Umbilical cord (tissue), 2 donors: Measurements from ENCODE around the gene SLC9A5. TPM values are rescaled to one million over a fixed set of nuclear protein-coding genes. Genes with fewer than 3 reads are reported as not detected.

Experiments used
- DNase-seq: peaks from one replicate; pipeline ENCODE4 v3.0.0-alpha.2; 2015; ENCODE audit warnings: low spot score
- total RNA-seq: library from RNA; depleted of rRNA; stranded (reverse); fragments of >200 nt; gene quantifications from one replicate; pipeline ENCODE4 v1.2.3, GENCODE V29; 2014; ENCODE audit warnings: low replicate concordance; ENCODE audit not compliant: insufficient read depth

SLC9A5 gene
- total RNA-seq, 1 donor from 2014 or later = 1.2 TPM

DNA sequence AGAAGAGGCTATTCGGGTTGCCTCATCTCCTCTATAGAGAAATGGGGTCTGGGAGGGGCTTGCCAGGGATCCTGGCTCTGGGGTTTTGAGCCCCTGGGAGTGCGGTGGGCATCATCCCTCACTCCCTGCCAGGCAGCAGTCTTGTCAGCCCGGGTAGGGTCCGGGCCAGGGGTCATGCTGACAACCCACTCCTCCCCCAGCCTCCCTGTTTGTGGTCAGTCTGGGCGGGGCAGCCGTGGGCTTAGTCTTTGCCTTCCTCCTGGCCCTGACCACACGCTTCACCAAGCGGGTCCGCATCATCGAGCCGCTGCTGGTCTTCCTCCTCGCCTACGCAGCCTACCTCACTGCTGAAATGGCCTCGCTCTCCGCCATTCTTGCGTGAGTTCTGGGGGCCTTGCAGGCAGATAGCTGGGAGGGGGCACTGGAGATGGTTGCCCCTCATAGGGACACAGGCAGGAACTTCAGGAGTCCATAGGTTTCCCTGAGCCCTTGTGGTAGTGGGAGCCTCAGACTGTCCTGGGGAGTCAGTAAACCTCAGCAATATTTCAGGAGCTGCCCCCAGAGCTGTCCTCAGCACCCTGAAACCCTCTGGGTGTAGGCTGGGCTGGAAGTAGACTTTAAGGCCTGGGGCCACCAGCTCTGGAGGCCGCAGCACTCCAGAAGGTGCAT is 6.9 kb downstream of the SLC9A5 start:
- DNase-seq = no peak

DNA sequence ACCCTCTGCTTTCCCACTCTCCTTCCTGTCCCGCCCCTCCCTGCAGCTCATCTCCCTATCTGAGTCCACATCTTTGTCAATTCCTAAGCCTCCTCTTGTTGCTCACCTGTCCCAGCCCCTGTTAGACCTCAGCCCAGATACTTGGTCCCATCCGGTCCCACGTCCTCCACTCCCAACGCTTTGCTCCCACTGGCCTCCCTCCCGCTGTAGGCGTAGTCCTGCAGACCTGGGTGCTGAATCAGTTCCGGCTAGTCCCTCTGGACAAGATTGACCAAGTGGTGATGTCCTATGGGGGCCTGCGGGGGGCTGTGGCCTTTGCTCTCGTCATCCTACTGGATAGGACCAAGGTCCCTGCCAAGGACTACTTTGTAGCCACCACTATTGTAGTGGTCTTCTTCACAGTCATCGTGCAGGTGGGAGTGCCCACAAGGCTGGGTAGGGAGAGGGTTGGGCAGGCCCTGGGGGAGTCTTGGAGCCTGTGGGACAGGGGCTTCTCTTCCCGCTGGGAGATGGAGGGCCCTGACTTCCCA is 8.0 kb downstream of the SLC9A5 start:
- DNase-seq = no peak

DNA sequence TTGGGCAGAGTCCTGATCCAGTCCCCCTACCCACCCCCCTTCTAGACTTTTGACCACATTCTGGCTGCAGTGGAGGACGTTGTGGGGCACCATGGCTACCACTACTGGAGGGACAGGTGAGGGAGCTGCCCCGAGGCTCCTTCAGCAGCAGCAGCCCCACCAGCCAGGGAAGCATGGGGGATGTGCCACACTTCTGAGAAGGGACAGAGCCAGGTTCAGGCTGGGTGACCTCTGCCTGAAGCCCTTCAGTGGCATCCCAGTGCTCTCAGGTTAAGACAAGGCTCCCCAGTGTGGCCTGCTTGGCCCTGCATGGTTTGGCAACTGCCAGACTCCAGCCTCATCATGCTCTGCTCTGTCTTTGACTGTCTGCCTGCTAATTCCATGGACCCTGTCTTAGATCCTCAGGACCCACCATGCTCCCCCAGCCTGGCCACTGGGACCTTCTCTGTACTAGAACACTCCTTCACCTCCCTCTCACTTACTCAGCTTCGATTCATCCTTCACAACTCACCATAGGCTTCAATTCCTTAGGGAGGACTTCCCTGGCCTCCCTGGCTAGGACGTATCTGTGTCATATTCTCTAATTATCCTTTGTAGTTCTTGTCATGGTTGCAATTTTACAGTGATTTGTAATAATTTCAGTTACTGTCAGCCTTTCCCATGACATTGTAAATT is 8.8 kb downstream of the SLC9A5 start:
- DNase-seq = no peak

DNA sequence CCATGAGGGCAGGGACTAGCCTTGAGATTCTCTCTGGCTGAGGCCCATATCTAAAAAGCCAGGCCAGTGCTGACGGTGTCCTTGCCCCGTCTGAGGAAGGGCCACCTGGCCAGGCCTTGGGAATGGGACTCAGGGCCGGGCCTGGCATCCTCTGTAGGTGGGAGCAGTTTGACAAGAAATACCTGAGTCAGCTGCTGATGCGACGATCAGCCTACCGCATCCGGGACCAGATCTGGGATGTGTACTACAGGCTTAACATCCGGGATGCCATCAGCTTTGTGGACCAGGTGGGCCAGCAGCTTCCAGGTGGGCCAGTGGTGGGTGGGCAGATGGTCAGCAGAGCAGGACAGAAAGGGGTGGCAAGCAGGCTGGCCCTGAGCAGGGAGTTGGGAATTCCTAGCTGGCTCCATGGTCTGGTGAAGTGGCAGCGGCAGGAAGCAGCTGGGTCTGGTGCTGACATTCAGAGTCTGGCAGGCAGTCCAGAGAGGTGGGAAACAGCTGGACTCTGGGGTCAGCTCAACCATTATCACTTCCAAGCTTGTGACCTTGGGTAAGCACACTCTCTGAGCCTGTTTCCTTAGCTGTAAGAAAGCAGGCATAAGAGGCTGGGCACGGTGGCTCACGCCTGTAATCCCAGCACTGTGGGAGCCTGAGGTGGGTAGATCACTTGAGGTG is 9.5 kb downstream of the SLC9A5 start:
- no peak for DNase-seq

DNA sequence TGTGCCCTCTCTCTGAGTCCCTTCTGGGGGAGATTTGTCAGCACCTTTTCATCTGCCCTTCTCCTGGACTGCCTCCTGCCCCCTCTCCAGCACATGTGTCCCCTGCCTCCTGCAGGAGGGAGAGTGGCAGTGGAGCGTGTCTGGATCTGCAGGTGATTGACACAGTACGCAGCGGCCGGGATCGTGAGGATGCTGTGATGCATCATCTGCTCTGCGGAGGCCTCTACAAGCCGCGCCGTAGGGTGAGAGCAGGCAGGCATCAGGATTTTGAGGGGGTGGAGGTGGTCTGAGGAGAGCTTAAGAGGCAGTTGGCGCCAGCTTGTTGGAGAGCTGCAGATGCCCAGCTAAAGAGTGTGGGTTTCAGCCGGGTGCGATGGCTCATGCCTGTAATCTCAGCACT is 10.9 kb downstream of the SLC9A5 start:
- no peak for DNase-seq

DNA sequence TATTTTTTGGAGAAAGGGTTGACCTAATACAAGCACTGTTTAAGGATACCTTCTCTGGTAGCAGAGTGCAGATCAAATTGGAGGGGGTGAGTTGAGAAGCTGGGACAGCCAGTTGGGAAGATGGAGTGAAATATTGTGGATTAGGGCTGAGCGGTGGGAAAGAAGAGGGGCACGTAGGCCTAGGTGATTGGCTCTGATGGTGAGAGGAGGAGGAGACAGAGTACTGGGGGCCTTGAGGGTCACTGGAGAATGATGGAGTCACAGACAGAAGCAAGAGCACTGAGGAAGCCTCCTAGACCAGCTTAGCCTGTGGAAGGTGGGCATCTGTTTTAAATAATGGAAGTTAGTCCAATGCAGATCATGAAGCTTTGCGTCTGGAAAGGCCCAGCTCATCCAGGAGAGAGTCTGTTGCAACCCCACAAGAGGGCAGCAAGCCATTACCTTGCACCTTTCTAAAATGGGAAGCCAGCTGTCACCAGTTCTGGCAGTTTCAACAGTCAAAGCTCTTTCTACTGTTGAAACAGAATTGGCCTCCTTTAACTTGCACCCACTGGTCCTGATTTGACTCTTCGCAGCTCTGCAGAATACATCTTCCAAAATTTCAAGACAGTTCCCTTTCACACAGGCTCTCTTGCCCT is 11.8 kb downstream of the SLC9A5 start:
- DNase-seq = peak; percentile 58

DNA sequence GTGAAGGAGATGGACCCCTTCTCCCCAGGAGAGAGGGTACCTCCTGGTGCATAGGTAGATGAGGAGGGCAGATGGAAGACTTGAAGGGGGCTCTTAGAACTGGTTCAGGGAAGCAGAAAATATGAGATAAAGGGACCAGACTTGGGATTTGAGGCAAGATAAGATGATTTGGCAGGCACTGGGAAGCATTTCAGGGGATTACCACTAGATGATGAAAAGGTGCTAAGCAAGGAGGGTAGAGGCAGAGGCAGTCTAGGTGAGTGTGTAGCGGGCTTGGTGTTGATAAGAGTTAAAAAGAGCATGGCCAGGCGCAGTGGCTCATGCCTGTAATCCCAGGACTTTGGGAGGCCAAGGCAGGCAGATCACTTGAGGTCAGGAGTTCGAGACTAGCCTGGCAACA is 14.4 kb downstream of the SLC9A5 start:
- DNase-seq = no peak

DNA sequence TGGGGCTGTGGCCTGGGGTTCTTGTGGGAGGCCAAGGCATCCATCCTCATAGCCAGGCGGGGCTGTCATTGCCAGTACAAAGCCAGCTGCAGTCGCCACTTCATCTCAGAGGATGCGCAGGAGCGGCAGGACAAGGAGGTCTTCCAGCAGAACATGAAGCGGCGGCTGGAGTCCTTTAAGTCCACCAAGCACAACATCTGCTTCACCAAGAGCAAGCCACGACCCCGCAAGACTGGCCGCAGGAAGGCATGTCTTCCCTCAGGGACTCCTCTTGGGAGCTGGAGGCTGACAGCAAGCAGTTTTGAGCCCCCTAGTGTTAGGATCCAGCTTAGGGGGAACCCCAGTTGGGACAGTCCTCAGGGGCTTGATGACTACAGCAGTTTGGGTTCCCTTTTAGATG is 15.5 kb downstream of the SLC9A5 start:
- no peak for DNase-seq

DNA sequence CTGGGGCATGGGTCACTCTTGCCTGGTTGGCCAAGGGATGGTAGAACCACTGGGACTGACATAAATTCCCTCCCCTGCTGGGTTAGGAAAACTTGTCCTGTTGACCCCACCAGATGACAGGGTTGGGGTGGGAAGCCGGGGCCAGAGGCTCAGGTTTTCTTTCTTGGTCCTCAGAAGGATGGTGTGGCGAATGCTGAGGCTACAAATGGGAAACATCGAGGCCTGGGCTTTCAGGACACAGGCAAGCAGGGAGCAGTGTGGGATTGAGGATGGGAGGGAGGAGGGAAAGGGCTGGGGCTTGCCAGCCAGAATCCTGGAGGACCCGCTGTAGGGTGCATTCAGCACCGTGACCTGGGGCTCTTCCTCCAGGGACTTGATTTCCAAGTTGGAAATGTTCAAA is 16.1 kb downstream of the SLC9A5 start:
- DNase-seq = no peak

DNA sequence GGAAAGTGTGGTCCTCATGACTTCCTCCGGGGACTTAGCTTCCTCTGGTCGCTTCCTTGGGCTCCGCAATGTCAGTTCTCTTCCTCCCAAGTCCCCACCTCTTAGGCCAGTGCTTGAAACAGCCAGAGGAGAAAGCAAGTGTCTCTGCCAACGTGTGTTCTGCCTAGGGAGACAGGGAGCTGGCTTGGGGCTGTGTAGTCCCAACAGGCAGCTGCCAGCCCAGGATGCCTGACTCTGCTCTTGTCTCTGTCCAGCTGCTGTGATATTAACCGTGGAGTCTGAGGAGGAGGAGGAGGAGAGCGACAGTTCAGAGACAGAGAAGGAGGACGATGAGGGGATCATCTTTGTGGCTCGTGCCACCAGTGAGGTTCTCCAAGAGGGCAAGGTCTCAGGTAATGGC is 17.1 kb downstream of the SLC9A5 start:
- DNase-seq = no peak

DNA sequence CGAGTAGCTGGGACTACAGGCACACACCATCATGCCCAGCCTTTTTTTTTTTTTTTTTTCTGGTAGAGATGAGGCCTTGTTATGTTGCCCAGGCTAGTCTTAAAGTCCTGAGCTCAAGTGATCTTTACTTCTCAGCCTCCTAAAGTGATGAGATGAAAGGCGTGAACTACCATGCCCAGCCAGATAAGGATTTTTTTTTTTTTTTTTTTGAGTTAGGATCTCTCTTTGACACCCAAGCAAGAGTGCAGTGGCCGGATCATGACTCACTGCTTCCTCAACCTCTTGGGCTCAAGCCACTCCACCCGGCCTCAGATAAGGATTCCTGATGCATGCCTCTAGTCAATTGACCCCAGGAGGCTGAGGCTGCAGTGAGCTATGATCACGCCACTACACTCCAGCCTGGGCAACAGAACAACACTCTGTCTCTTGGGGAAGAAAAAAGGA is 19.4 kb downstream of the SLC9A5 start:
- peak; percentile 92 for DNase-seq

DNA sequence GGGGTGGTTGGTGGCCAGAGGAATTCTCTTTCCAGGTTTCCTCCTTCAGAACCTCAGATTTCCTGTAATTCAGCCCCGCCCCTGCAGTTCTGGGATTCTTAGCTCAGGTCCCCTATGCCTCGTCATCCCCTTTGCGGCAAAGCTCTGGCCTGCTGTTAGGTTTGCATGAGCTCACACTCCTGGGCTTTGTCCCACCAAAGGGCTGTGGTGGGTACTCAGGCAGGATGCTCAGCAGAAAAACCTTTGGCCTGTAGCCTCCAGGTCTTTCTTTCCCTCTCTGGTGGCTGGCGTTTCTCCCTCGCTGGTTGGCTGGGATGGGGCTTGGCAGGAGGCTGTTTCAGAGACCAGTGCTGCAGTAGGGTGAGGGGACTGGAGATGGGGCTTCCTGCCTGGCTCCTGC is 21.0 kb downstream of the SLC9A5 start:
- peak; percentile 59 for DNase-seq

DNA sequence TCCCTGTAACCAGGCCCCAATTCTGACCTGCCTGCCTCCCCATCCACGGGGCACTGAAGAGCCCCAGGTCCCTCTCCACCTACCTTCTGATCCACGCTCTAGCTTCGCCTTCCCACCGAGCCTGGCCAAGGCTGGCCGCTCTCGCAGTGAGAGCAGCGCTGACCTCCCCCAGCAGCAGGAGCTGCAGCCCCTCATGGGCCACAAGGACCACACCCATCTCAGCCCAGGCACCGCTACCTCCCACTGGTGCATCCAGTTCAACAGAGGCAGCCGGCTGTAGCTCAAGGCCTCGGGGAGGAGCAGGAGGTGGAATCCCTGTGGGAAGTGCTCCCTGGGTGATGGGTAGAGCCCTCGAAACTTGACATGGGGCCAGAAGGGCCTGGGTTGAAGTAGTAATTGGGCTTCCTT is 22.2 kb downstream of the SLC9A5 start:
- DNase-seq = no peak

DNA sequence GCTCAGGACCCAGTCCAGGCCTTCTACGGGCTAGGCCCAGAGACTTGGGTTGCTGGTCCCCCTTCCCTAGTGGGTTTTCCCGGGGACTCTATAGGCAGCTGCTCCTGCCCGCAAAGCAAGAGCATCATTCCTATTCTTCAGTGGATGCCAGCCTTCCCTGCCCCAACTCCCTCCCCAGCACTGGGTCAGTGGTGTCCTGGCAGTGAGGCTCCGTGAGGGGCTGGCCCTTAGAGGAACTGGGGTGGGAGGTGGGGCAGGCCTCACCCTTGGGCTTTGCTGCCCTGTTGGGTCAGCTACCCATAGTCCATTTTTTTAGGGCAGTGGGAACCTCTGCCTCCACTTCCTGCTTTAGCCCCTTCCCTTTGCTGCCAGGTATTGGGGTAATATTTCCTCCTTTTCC is 22.7 kb downstream of the SLC9A5 start:
- DNase-seq = no peak

DNA sequence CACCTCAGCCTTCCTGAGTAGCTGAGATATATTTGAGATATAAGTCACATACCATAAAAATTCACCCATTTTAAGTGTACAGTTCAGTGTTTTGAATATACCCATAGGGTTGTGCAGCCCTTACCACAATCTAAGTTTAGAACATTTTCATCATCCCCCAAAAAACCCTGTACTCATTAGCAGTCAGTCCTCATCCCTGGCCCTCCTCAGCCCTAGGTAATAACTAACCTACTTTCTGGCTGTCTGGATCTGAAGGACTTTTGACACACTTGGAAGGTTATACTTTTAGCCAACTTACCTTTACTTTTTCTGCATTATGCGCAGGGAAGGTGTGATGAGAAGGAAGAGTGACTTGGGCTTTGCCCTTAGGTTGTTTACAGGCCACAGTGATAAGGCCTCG is 26.5 kb downstream of the SLC9A5 start:
- no peak for DNase-seq

DNA sequence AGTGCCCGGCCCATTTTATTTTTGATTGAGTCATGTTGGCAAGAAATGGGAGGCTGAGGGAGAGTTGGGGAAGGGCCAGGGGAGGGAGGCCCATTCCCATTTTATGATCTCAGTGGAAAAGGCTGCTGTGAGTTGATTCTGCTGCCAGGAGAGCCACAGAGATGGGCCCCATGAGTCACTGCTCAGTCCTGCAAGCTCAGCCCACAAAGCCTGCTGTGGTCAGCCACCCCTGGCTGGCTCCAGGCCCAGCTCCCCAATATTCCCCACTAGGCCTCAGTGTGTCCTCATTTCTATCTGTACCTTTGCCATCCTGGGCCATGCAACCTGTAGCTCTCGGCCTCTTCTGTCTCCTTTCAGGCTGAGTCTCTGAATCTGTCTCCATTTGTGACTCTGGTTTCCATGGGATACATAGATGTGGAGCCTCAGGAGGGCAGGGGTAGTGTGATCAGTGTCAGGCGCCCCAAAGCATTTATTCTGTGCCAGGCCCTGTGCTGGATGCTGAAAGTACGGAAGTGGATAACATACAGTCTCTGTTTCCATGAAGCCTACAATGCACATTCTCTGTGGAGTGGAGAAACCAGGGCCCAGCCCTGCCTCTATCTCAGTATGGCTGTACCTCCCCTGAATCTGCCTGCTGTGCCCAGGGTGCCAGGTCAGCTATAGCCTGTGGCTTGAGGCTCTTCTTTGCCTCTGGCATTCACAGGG is 28.7 kb downstream of the SLC9A5 start:
- DNase-seq = peak; percentile 96

DNA sequence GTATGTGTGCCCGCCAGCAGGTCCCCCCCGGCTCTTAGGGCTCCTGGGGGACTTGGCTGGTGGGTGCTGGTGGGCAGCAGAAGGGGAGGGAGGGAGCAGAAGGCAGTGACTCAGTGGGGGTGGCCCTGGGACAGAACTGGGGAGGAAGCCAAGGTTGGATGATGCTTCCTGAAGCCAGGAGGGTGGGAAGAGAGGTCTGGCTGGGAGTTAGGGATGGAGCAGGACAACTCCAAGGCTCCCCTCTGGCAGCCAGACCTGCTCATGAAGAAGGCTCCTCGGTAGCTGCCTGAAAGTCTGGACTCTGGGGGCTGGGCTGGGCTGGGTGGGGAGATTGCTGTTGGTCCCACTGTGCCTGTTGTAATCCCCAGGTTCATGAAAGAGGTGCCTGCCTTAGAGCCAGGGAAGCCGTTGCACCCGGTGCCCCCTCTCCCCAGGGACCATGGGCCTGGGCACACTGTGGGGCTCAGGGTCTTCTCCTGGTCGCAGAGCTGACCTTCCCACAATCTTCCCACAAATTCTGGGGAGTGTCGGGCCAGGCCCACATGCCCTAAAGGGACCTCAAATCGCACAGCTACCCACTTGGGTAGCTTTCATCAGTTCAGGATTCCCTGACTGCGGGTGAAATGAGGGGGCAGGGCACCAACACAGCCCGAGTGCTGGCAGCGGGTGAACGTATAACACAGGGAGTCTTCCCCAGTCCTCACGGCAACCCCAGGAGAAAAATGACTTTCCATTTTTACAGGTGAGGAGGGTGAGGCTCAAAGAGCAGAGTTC is 29.4 kb downstream of the SLC9A5 start:
- peak; percentile 84 for DNase-seq

DNA sequence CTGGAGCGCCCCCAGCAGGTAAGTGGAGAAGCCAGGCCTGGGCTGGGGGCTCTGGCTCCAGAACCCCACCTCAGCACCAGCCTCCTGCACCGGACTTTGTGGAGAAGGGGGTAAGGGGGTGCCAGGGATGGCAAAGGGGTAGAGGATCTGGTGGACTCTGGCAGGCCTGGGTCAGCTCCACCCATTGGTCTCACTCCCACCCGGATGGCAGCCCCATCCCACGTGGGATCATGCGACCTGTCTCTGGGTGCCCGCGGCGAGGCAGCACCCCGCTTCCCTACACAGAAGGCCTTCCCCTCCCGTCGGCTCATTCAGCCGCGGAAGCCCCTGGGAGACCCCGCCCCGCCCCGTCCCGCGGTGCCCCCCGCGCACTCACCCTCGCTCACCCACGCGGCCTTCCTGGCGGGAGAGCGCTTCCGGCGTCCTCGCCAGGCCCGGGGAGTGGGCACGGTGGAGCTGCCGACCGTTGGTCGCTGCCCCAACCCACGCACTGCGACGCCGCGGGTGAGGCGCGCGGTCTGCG is 30.1 kb downstream of the SLC9A5 start:
- DNase-seq = peak; percentile 40

DNA sequence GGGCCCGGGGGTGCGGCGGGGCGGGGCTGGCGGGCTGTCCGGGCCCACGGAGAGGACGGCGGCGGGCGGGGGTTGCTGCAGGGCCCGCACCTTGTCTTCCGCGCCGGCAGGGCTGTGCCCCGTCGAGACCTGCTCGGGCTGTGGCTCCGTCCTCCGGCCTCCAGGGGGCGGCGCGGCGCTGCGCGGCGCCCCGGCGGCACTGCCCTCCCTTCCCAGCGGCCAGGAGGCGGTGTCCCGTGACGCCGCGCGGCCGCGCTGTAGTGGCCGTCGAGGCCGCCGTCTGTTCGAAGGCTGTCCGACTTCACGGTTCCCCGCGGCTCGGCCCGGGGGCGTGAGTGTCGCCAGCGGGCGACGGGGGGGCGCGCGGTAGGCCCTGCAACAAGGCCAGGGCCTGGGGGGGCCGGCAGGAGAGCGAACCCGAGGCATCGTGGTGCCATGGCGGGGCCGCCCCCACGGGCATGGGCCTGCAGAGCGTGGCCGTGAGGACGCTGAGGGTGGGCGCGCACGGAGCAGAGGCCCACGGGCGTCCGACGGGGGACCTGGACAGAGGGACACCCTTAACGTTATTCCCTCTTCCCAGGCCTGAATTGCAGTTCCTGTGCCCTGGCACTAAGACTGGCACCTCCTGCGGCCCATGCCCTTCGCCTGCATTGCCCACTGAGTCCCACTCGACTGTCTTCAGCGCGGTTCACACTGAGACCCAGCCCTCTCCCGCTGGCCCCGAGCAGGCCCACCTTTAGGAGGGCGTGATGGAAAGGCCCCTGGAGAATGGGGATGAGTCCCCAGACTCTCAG is 30.7 kb downstream of the SLC9A5 start, which contains the start of gene PLEKHG4:
PLEKHG4 (plus strand) TSS at position 237 of the 794 bp plus-strand sequence; CDS start at position 750, 513 bp downstream.
- peak; percentile 80 for DNase-seq
